GM19455 (cell line): ENCODE data around the gene DNAJC28.
"Not testable (repeated sequence)": the region's sequence is repeated elsewhere in the genome, so short reads cannot be mapped to it uniquely, and the experiment has no call there.

ENCODE experiments used
- ATAC-seq: cut with Tn5 transposase; IDR thresholded peaks from one replicate; pipeline ENCODE4 v1.9.1; 2021; ENCODE audit not compliant: unreplicated experiment

Gene DNAJC28

DNA sequence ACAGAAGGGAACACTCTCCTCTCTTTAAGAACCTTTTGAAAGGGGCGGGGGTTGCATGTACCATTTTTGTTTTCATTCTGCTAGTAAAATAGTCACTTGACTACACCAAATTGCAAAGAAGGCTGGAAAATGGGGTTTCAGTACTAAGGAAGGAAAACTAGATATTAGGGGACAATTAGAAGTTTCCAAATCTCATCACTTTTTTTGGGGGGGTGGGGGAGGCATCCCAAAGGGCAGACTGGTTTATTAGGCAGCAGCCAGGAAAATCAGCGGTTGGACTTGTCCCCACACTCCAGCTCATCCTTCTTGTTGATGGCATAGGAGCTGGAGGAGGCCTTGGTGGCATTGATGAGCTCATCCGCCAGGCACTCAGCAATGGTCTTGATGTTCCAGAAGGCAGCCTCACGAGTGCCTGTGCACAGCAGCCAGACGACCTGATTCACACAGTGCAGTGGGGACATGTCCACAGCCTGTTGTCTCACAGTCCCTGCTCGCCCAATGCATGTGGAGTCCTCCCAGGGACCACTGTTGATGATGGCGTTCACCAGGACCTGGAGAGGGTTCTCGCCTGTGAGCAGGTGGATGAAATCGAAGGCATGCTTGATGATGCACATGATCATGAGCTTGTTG lies 10.1 kb downstream of the DNAJC28 start:
- no peak for ATAC-seq

DNA sequence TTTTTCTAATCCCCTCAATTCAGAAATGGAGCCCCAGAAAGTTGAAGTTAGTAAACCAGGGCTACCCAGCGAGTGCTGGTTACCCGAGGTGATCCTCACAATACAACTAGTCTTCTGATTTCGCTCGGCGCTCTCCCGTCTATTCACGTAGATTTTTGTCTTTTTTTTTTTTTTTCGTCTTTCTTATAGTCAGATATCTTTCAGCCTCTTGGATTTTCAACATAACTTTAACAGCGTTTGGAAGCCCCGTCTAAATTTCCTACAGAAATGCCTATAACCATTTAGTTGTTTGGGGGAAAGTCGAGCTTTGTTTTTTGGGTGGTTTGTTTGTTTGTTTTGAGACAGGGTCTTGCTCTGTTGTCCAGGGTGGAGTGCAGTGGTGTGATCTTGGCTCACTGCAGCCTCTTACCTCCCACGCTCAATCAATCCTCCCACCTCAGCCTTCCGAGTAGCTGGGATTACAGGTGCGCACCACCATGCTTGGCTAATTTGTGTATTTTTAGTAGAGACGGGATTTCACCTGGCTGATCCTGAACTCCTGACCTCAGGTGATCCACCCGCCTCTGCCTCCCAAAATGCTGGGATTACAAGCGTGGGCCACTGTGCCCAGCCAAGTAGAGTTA lies 10.9 kb downstream of the DNAJC28 start:
- ATAC-seq = no peak

DNA sequence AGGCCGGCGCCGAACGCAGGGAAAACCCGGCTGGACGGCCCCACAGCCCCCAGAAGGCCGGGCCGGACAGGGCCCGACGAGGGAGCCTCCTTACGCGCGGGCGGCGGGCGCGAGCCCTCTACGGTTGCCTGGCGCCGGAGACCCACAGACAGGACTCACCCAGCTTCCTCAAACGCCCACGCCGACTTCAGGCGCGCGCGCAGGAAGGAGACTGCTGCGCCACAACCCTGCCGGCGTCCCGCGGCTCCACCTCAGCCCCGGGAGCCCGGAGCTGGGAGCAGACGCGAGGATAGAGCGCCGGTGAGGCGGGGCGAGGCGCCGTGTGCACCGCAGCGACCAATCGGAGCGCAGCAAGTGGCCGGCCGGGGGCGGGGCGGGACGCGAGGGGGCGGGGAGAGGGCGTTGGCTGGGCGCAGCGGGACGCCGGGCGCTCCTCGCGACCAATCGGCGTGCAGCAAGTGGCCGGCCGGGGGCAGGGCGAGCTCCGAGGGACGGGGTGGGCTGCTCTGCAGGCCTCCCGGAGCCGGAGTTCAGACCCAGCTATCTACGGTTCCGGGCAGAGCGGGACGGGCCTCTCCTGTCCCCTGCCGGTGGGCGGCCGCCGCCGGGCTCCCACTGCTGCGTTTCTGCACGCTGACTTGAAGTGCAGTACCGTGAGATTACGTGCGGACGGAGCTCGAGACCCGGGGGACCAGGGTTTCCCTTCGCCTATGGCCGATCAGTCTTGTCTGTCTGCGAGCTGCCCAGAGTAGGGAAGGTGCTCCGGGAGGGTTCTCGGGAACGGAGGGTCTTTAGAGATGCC lies 11.6 kb downstream of the DNAJC28 start, which contains the start of gene TMEM50B:
Gene TMEM50B, minus strand, starts transcription at position 296 of the 802 bp plus-strand sequence. CDS start 11,089 bp downstream, outside the sequence.
- ATAC-seq = peak; percentile 87

DNA sequence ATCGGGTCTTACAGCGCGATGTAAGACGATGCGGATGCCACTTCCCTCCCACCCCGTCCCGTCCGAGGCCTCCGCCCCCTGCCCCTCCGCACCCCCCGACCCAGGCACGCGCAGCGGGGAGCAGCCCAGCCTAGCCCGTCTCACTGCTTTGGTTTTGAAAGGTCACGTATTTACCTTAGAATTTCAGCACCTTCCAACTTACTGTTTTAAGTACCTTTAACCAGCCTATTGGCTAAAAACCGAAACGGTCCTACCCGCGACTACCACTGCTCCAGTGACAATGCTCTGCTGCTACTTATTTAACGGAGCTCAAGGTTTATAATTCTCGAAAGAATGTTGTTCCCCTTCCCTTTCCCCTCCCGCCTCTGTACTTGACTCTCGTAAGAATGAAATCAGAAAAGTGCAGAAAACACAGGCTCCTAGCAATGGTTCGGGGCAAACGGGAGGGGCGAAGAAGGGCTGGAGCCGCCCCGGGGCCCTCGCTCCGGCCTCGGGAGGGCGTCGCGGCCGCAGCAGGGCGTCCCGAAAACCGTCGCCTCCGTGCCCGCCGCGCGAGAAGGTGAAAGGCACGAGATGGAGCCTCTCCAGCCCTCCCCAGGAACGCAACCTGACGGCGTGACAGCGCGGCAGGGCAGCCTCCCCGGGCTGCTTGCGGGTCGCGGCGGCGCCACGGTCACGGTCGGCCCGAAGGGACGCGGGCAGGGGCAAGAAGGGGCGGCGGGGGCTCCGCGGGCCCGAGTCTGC lies 12.4 kb downstream of the DNAJC28 start:
- peak; percentile 39 for ATAC-seq

DNA sequence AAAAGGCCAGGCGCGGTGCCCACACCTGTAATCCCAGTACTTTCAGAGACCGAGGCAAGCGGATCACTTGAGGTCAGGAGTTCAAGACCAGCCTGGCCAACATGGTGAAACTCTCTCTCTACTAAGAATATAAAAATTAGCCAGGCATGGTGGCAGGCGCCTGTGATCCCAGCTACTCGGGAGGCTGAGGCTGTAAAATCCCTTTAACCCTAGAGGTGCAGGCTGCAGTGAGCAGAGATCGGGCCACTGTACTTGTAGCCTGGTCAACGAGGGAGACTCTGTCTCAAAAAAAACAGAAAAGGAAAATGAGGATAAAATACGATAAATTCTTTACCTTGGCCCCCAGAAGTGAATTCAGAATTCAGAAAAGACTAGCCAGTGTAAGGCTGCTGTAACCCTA lies 13.3 kb downstream of the DNAJC28 start:
- no peak for ATAC-seq

DNA sequence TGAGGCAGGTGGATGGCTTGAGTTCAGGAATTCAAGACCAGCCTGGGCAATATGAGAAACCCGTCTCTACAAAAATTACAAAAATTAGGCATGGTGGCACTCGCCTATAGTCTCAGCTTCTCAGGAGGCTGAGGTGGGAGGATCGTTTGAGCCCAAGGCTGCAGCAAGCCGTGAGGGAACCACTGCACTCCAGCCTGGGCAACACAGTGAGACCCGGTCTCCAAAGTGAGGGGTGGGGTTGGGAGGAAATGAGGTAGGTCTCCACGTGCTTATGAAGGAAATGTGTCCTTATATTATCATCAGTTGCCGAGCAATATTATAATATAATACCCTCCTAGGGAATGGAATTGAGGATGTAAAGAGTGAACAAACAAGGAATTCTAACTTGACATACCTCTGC lies 14.4 kb downstream of the DNAJC28 start:
- ATAC-seq = no peak

DNA sequence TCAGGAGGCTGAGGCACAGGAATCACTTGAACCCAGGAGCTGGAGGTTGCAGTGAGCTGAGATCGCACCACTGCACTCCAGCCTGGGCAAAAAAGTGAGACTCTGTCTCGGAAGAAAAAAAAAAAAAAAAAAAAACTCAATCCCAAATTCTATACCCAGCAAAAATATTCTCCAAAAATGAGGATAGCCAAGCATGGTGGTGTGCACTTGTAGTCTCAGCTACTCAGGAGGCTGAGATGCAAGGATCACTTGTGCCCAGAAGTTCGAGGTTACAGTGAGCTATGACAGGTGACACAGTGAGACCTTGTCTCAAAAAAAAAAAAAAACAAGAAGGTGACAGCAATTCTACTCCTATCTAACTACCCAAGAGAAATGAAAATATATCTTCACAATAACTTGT lies 18.2 kb downstream of the DNAJC28 start:
- ATAC-seq = no peak

DNA sequence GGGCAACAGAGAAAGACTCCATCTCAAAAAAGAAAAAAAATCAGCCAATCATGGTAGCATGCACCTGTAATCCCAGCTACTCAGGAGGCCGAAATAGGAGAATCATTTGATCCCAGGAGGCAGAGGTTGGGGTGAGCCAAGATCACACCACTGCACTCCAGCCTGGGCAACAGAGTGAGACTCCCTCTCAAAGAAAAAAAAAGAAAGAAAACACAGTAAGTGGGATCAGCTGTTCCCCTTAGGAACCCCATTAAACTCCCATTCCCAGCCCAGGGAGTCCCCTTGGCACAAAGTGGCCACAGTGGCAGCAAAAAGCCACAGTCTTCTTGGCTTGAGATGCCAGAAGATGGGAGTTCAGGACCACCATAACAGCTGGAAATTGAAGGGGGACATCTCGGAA lies 20.8 kb downstream of the DNAJC28 start:
- ATAC-seq = no peak

DNA sequence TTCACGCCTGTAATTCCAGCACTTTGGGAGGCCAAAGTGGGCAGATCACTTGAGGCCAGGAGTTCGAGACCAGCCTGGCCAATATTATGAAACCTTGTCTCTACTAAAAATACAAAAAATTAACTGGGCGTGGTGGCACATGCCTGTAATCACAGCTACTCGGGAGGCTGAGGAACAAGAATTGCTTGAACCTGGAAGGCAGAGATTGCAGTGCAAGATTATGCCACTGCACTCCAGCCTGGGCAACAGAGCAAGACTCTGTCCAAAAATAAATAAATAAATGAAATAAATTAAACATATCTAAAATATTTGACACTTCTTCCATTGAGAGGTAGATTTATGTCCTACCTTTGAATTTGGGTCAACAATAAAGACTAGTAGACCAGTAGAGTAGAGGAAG lies 22.3 kb downstream of the DNAJC28 start:
- ATAC-seq = not testable (repeated sequence)

DNA sequence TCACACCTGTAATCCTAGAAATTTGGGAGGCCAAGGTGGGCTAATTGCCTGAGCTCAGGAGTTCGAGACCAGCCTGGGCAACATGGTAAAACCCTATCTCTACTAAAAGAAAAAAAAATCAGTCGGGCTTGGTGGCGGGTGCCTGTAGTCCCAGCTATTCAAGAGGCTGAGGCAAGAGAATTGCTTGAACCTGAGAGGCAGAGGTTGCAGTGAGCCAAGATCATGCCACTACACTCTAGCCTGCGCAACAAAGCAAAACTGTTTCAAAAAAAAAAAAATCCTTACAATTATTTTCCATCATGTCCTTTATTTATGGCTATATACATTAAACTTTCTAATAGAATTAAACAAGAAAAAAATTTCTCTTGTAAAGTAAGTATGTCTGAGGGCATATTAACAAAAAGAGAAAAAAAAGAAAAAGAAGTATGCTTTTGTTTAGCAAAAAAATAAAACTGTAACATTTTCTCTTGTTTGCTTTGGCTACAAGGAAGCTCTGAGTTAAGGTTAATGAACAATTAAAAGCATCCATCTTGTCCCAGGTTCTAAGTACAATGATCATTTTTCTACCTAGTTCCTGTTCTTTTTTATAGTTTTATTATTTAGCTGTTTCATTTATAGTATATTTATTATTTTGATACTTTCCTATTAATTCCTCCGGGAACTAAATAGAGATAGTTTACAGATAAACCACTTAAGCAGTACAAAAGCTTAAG lies 29.8 kb downstream of the DNAJC28 start:
- no peak for ATAC-seq

DNA sequence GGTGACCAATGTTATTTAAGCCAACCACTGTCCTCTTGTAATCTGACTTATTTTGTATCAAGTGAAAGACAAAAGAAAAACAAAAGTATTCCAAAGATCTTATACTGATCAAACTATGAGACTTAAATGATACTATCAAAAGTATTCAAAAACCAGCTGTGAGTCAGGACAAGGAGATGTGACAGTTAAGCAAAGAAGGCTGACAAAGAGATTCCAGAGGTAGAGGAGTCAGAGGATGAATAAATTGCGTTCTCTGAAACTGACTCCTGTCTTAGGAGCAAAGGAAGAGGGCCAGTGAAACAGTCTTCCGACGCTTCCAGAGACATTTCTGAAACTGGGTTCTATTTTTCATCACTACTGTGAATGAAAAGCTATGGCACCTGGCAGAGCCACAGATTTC lies 32.7 kb downstream of the DNAJC28 start:
- no peak for ATAC-seq

DNA sequence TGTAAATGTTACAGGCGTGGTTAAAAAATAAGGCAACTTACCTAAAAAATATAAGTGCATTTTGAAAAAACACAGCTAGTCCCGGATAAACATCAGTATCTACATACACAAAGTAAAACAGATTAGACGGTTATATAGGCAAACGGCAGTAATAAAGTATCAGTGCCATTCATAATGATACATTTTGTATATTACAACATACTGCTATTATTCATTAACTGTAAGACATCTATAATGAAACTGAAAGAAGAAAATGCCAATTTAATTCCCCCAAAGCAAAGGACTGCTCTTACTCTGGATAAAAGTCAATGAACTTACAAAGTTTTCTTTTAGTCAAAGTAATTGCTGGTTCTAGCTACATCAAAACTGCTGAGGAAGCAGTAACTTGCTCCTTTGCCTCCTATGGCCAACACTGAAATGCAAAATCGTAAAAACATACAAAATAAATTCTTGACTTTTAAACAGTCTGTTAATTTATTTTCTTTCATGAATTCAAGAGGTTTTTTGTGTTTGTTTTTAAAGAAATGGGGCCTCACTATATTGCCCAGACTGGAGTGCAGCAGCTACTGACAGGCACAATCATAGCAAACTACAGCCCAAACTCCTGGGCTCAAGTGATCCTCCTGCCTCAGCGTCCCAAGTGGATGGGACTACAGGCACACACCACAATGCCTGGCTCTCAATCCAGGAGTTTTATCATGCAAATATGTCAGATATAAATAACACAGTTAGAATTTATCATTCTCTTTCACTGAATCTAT lies 35.6 kb downstream of the DNAJC28 start:
- no peak for ATAC-seq

DNA sequence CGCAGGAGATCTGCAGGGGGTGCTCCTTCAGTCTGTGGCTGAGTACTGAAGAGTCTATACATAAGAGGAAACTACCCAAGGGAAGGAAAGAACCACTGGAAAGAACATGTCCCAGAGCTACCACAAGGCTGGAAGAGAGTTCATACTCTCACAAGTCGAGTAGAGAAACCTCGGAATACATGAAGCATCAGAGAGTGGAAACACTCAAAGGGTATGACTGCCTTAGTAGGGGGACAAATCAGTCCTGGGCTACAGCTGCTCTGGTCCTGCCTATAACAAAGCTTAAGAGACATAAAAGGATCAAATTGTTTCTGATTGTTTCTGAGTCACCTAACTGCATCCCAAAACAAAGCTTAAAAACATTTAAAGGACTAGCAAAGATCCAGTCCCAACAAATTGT lies 39.2 kb downstream of the DNAJC28 start:
- no peak for ATAC-seq

DNA sequence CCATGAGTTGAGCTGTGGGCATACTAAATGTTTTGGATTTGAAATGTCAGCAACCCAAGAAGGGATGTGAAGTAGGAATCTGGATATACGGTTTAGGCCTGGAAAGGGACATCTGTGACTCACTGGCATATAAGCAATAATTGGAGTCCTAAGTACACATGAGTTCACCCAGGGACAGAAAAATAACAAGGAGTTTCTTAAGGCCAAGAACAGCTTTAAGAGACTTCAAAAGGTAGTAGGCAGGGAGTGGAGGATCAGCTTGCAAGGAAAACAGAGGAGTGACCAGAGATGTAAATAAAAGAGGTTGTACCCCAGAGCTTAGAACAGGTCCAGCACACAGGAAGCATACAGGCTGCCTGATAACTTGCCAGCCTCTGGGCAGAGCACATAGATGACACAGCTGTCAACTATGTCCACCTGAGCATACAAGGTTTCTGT lies 39.9 kb downstream of the DNAJC28 start:
- ATAC-seq = no peak

DNA sequence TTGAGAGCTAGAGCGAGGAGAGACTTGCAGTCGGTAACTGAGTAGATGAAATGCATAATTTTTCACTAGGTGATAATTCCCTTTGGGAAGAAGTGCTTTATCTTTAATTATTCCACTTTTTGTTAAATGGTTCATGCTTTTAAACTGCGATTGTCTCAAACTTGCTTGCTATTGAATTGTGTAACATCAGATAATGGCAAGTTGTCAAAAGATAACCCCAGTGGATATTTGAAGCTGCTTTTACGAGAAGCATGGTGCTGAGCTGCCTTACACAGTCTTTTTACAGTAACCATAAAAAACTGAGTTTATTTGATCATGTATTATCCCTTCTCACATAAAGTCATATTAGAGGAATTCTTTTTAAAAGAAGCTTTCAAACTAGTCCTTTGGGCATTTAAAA lies 41.9 kb downstream of the DNAJC28 start:
- no peak for ATAC-seq

DNA sequence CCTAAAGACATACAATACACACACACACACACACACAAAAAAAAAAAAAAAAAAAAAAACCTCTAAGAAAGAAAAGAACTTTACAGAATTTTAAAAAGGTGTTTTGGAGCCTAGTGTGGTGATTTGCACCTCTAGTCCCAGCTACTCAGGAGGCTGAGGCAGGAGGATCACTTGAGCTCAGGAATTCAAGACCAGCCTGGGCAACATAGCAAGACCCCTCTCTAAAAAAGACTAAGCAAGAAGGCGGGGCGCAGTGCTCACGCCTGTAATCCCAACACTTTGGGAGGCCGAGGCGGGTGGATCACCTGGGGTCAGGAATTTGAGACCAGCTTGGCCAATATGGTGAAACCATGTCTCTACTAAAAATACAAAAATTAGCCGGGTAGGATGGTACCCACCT lies 44.9 kb downstream of the DNAJC28 start:
- not testable (repeated sequence) for ATAC-seq

DNA sequence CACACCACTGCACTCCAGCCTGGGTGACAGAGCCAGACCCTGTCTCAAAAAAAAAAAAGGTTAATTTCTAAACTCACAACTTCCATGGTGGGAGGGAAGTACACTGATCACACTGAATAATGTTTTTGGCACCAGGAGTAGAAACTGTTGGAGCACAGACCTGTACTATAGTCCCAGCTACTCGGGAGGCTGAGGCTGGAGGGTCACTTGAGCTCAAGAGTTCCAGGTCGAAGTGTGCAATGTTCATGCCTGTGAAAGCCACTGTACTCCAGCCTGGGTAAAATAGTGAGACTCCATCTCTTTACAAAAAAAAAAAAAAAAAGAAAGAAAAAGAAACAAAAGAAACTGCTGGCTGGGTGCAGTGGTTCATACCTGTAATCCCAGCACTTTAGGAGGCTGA lies 47.0 kb downstream of the DNAJC28 start:
- ATAC-seq = no peak

DNA sequence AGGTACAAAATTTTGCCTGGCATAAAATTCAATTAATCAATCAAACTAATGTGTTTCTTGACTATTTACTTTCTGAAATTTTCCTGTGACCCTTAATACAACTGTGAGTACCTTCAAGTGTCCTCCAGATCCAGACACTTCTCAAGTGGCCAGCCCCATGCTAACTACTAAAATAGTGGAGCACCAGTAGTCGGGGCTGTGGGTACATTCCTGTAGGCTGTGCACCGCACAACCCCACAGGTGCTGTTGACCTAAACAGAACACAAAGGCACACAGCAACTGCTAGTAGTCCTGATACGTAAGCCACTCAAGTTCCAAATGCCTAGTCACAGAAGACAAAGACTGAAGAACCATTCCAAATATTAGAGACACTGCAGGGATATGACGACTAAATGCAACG lies 48.3 kb downstream of the DNAJC28 start:
- ATAC-seq = no peak

DNA sequence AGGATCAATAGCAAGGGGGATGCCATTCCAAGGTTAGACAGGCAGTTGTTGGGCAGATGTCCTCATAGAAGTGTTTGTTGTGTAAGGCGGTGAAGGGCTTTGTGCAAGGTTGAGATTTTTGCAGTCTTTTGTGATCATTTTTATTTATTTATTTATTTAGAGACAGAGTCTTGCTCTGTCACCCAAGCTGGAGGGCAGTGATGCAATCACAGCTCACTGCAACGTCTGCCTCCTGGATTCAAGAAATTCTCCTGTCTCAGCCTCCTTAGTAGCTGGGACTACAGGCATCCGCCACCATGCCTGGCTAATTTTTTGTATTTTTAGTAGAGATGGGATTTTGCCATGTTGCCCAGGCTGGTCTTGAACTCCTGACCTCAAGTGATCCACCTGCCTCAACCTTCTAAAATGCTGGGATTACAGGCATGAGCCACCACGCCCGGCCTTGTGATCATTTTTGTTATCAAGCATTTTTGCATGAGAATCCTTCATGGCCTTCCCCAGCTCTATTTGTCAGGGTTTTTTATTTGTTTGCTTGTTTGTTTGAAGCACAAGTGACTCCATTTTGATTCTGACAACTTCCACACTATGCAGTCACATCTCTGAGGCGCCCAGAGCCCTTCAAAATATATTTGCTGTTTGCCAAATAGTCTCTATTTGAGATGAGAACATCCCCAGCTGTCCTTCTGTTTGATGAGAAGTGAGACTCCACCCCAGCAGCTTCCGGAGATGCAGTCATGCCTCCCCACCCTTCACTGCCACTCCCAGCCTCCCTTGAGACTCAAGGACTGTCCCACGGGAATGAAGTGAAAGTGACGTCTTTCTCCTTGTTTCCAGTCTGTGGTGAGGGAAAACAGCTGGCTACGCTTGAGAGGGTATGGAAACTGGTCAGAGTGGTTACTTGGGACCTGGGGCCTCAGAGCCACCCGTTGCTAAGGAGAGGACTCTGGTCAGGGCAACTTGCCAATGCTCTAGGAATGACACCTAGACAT lies 49.7 kb downstream of the DNAJC28 start:
- peak; percentile 63 for ATAC-seq
